ENCODE results near the gene PABPC3. TPM values are rescaled to one million over a fixed set of nuclear protein-coding genes. Genes with fewer than 3 reads are reported as not detected.

PABPC3 gene
- 0.41 TPM for polyA plus RNA-seq (2013, experiment 1 of 2)
- polyA plus RNA-seq (2013, experiment 2 of 2): 0.30 TPM

GRCh38 chr13:25095851-25096453 lies at the start of gene PABPC3:
Gene PABPC3 (plus strand): TSS chr13:25096136. CDS start chr13:25096199, 63 bp downstream.
- WGBS, 2 experiments (ENCODE audit: insufficient coverage in 2 of 2): 96% methylated on average over 37 to 42 of the region's 50 CpGs
- no peaks in the 10 kb centered on the region for H3K9me3 ChIP-seq (ENCODE audit: control insufficient read depth, low read length)
- no peaks in the 10 kb centered on the region for H3K4me1 ChIP-seq (ENCODE audit: control insufficient read depth, insufficient read depth, low read length, poor library complexity, severe bottlenecking)
- H3K4me3 ChIP-seq (ENCODE audit: extremely low read depth, insufficient read depth, low read length, poor library complexity, severe bottlenecking): no peak within 1 kb of the TSS
- H3K36me3 ChIP-seq (ENCODE audit: control insufficient read depth, insufficient read depth, low read length): no peaks in the 10 kb centered on the region
- H3K27ac ChIP-seq (ENCODE audit: low read depth, low read length, severe bottlenecking): no peak within 1 kb of the TSS

- Histone ChIP-seq H3K36me3 (ENCODE audit: control insufficient read depth, insufficient read depth, low read length) (no peaks in the 10 kb centered on the region), H3K4me3 (ENCODE audit: extremely low read depth, insufficient read depth, low read length, poor library complexity, severe bottlenecking) (peak overlapping the region; percentile 46), H3K9me3 (ENCODE audit: control insufficient read depth, low read length) (peaks cover 9% of the 10 kb centered on the region), H3K27ac (ENCODE audit: low read depth, low read length, severe bottlenecking) (no peak overlapping the region), H3K4me1 (ENCODE audit: control insufficient read depth, insufficient read depth, low read length, poor library complexity, severe bottlenecking) (no peaks in the 10 kb centered on the region)
- 10 to 56% methylated on average over 4 to 15 of the region's 24 CpGs for WGBS, 2 experiments (ENCODE audit: insufficient coverage in 2 of 2)
Measured at GRCh38 chr13:25046274-25046984, 49.5 kb upstream of the PABPC3 start.

- H3K4me1 ChIP-seq (ENCODE audit: control insufficient read depth, insufficient read depth, low read length, poor library complexity, severe bottlenecking): no peaks in the 10 kb centered on the region
- no peak overlapping the region for H3K27ac ChIP-seq (ENCODE audit: low read depth, low read length, severe bottlenecking)
- no peaks in the 10 kb centered on the region for H3K36me3 ChIP-seq (ENCODE audit: control insufficient read depth, insufficient read depth, low read length)
- H3K4me3 ChIP-seq (ENCODE audit: extremely low read depth, insufficient read depth, low read length, poor library complexity, severe bottlenecking): peak overlapping the region; percentile 46
- H3K9me3 ChIP-seq (ENCODE audit: control insufficient read depth, low read length): peaks cover 9% of the 10 kb centered on the region
- 0 to 1% methylated on average over 18 of the region's 39 CpGs for WGBS, 2 experiments (ENCODE audit: insufficient coverage in 2 of 2)
Measured at GRCh38 chr13:25046985-25047511, 48.9 kb upstream of the PABPC3 start.

GRCh38 chr13:25051065-25051464 lies 44.9 kb upstream of the PABPC3 start:
- WGBS, 2 experiments (ENCODE audit: insufficient coverage in 2 of 2): no CpG with 5 or more reads among the region's 1 CpG
- Histone ChIP-seq H3K4me1 (ENCODE audit: control insufficient read depth, insufficient read depth, low read length, poor library complexity, severe bottlenecking) (no peaks in the 10 kb centered on the region), H3K36me3 (ENCODE audit: control insufficient read depth, insufficient read depth, low read length) (no peaks in the 10 kb centered on the region), H3K27ac (ENCODE audit: low read depth, low read length, severe bottlenecking) (no peak overlapping the region), H3K9me3 (ENCODE audit: control insufficient read depth, low read length) (peaks cover 9% of the 10 kb centered on the region), H3K4me3 (ENCODE audit: extremely low read depth, insufficient read depth, low read length, poor library complexity, severe bottlenecking) (no peak overlapping the region)

GRCh38 chr13:25059166-25059565 lies 36.8 kb upstream of the PABPC3 start:
- no peaks in the 10 kb centered on the region for H3K36me3 ChIP-seq (ENCODE audit: control insufficient read depth, insufficient read depth, low read length)
- no peak overlapping the region for H3K27ac ChIP-seq (ENCODE audit: low read depth, low read length, severe bottlenecking)
- H3K9me3 ChIP-seq (ENCODE audit: control insufficient read depth, low read length): no peaks in the 10 kb centered on the region
- no peak overlapping the region for H3K4me3 ChIP-seq (ENCODE audit: extremely low read depth, insufficient read depth, low read length, poor library complexity, severe bottlenecking)
- WGBS, 2 experiments (ENCODE audit: insufficient coverage in 2 of 2): 100% methylated on average over 1 of the region's 1 CpG; no CpG with 5 or more reads in 1 of the 2 experiments
- no peaks in the 10 kb centered on the region for H3K4me1 ChIP-seq (ENCODE audit: control insufficient read depth, insufficient read depth, low read length, poor library complexity, severe bottlenecking)

- H3K36me3 ChIP-seq (ENCODE audit: control insufficient read depth, insufficient read depth, low read length): no peaks in the 10 kb centered on the region
- 77 to 81% methylated on average over 7 of the region's 7 CpGs for WGBS, 2 experiments (ENCODE audit: insufficient coverage in 2 of 2)
- no peaks in the 10 kb centered on the region for H3K4me1 ChIP-seq (ENCODE audit: control insufficient read depth, insufficient read depth, low read length, poor library complexity, severe bottlenecking)
- H3K4me3 ChIP-seq (ENCODE audit: extremely low read depth, insufficient read depth, low read length, poor library complexity, severe bottlenecking): no peak overlapping the region
- H3K27ac ChIP-seq (ENCODE audit: low read depth, low read length, severe bottlenecking): no peak overlapping the region
- H3K9me3 ChIP-seq (ENCODE audit: control insufficient read depth, low read length): no peaks in the 10 kb centered on the region
Measured at GRCh38 chr13:25059958-25060357, 36.0 kb upstream of the PABPC3 start.

GRCh38 chr13:25062479-25062878 lies 33.5 kb upstream of the PABPC3 start:
- 70 to 79% methylated on average over 5 of the region's 5 CpGs for WGBS, 2 experiments (ENCODE audit: insufficient coverage in 2 of 2)
- Histone ChIP-seq H3K27ac (ENCODE audit: low read depth, low read length, severe bottlenecking) (no peak overlapping the region), H3K36me3 (ENCODE audit: control insufficient read depth, insufficient read depth, low read length) (no peaks in the 10 kb centered on the region), H3K4me1 (ENCODE audit: control insufficient read depth, insufficient read depth, low read length, poor library complexity, severe bottlenecking) (no peaks in the 10 kb centered on the region), H3K9me3 (ENCODE audit: control insufficient read depth, low read length) (no peaks in the 10 kb centered on the region), H3K4me3 (ENCODE audit: extremely low read depth, insufficient read depth, low read length, poor library complexity, severe bottlenecking) (no peak overlapping the region)

- Histone ChIP-seq H3K4me1 (ENCODE audit: control insufficient read depth, insufficient read depth, low read length, poor library complexity, severe bottlenecking) (no peaks in the 10 kb centered on the region), H3K4me3 (ENCODE audit: extremely low read depth, insufficient read depth, low read length, poor library complexity, severe bottlenecking) (no peak overlapping the region)
Measured at GRCh38 chr13:25064396-25064795, 31.5 kb upstream of the PABPC3 start.

GRCh38 chr13:25065974-25066770 lies 29.8 kb upstream of the PABPC3 start:
- H3K36me3 ChIP-seq (ENCODE audit: control insufficient read depth, insufficient read depth, low read length): no peaks in the 10 kb centered on the region
- 79 to 100% methylated on average over 1 to 5 of the region's 8 CpGs for WGBS, 2 experiments (ENCODE audit: insufficient coverage in 2 of 2)
- no peak overlapping the region for H3K4me3 ChIP-seq (ENCODE audit: extremely low read depth, insufficient read depth, low read length, poor library complexity, severe bottlenecking)
- H3K9me3 ChIP-seq (ENCODE audit: control insufficient read depth, low read length): no peaks in the 10 kb centered on the region
- no peaks in the 10 kb centered on the region for H3K4me1 ChIP-seq (ENCODE audit: control insufficient read depth, insufficient read depth, low read length, poor library complexity, severe bottlenecking)
- H3K27ac ChIP-seq (ENCODE audit: low read depth, low read length, severe bottlenecking): no peak overlapping the region

More at GRCh38 chr13:25064396-25064795, 31.5 kb upstream of the PABPC3 start:
- no peak overlapping the region for H3K27ac ChIP-seq (ENCODE audit: low read depth, low read length, severe bottlenecking)
- no peaks in the 10 kb centered on the region for H3K36me3 ChIP-seq (ENCODE audit: control insufficient read depth, insufficient read depth, low read length)
- no peaks in the 10 kb centered on the region for H3K9me3 ChIP-seq (ENCODE audit: control insufficient read depth, low read length)

GRCh38 chr13:25067064-25067463 lies 28.9 kb upstream of the PABPC3 start:
- 50 to 100% methylated on average over 1 to 3 of the region's 3 CpGs for WGBS, 2 experiments (ENCODE audit: insufficient coverage in 2 of 2)
- Histone ChIP-seq H3K4me3 (ENCODE audit: extremely low read depth, insufficient read depth, low read length, poor library complexity, severe bottlenecking) (no peak overlapping the region), H3K9me3 (ENCODE audit: control insufficient read depth, low read length) (no peaks in the 10 kb centered on the region)

More at GRCh38 chr13:25067064-25067463, 28.9 kb upstream of the PABPC3 start:
- no peak overlapping the region for H3K27ac ChIP-seq (ENCODE audit: low read depth, low read length, severe bottlenecking)
- H3K36me3 ChIP-seq (ENCODE audit: control insufficient read depth, insufficient read depth, low read length): no peaks in the 10 kb centered on the region
- no peaks in the 10 kb centered on the region for H3K4me1 ChIP-seq (ENCODE audit: control insufficient read depth, insufficient read depth, low read length, poor library complexity, severe bottlenecking)

Measured in mesodermal cell (in vitro differentiated cells).